GM12892 (cell line): ENCODE data around the gene EGFLAM.

Source experiments
- POLR2A ChIP-seq: IDR thresholded peaks from 2 replicates; pipeline ENCODE4 v1.6.1; 2011; ENCODE audit warnings: low read depth, low read length, control low read depth
- POLR2AphosphoS5 ChIP-seq: IDR thresholded peaks from 2 replicates; pipeline ENCODE4 v1.6.1; 2011; ENCODE audit warnings: low read depth, low read length, control low read depth

DNA sequence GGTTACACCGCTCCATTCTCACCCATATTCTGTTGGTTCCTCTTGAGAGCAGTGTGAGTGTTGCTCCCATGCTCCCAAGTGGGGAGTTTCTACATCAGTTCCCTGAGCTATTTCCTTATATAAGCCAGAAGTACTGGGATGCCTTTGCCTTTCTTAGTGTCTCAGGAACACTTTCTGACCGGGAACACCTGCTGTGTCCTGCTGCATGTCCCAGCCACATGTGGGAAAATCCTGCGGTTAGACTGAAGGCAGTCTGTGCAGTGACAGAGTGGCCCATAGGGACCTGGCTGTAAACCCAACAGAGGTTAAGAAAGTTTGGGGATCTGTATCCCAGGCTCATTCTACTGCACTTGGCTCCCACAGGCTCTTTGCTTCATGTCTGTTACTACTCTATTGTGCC lies 126.0 kb downstream of the EGFLAM start:
- TF ChIP-seq POLR2AphosphoS5 (no peak), POLR2A (no peak)
